Thymus (tissue), 11 donors: ENCODE measurements around the gene ZDHHC9. TPM values are rescaled to one million over a fixed set of nuclear protein-coding genes. Genes with fewer than 3 reads are reported as not detected.
A peak's percentile ranks its signal among the peaks of the same experiment; 100 is the strongest.

Experiments used
- DNase-seq, 9 donors: peaks; one replicate each; pipeline ENCODE4 v3.0.0-alpha.2; 2013; ENCODE audit warnings: low spot score in 9 of 9, low read depth in 6 of 9, missing footprints in 1 of 9
- H3K27ac ChIP-seq, 2 donors: one replicate each; pipeline ENCODE4 v1.5.1; 2013; ENCODE audit warnings: control low read depth in 1 of 2, low read depth in 1 of 2, low read length in 1 of 2, mild to moderate bottlenecking in 1 of 2, moderate library complexity in 1 of 2
- H3K27me3 ChIP-seq, 2 donors: one replicate each; pipeline ENCODE4 v1.5.1; 2013; ENCODE audit warnings: low read length in 1 of 2; ENCODE audit not compliant: control insufficient read depth in 2 of 2, insufficient read depth in 1 of 2
- H3K36me3 ChIP-seq, 2 donors: one replicate each; pipeline ENCODE4 v1.5.1; 2013; ENCODE audit warnings: low read length in 1 of 2, mild to moderate bottlenecking in 1 of 2, moderate library complexity in 1 of 2; ENCODE audit not compliant: control insufficient read depth in 2 of 2, insufficient read depth in 2 of 2
- H3K4me1 ChIP-seq, 2 donors: one replicate each; pipeline ENCODE4 v1.5.1; 2013; ENCODE audit warnings: low read length in 2 of 2; ENCODE audit not compliant: control insufficient read depth in 2 of 2, insufficient read depth in 2 of 2
- H3K4me3 ChIP-seq, 2 donors: one replicate each; pipeline ENCODE4 v1.5.1; 2013; ENCODE audit warnings: low read length in 2 of 2, control low read depth in 1 of 2, mild to moderate bottlenecking in 1 of 2
- H3K9me3 ChIP-seq, 2 donors: one replicate each; pipeline ENCODE4 v1.5.1; 2013; ENCODE audit warnings: low read length in 1 of 2, mild to moderate bottlenecking in 1 of 2; ENCODE audit not compliant: control insufficient read depth in 2 of 2, insufficient read depth in 1 of 2
- WGBS: extraction: QIAGEN DNeasy Blood & Tissue Kit; methylation state at CpG from one replicate; pipeline ENCODE4 v1.1.7; 2013; 5-methylcytosine and 5-hydroxymethylcytosine counted together
- polyA plus RNA-seq: library from polyadenylated mRNA; stranded (reverse); fragments of 200-250 nt; gene quantifications from one replicate; pipeline ENCODE4 v1.2.3, GENCODE V29; 2013
- total RNA-seq: library from RNA; stranded (reverse); fragments of 120-200 nt; gene quantifications from one replicate; pipeline ENCODE4 v1.2.4, GENCODE V29; 2013
- donor health status: healthy.

Gene ZDHHC9
- total and polyA plus RNA-seq, 2 donors = 3.5 to 4.5 TPM

- H3K36me3 ChIP-seq = peaks cover 79 to 91% of the 10 kb centered on the region in 2 donors
Measured at GRCh38 chrX:129792586-129793291, 50.9 kb downstream of the ZDHHC9 start.

DNA sequence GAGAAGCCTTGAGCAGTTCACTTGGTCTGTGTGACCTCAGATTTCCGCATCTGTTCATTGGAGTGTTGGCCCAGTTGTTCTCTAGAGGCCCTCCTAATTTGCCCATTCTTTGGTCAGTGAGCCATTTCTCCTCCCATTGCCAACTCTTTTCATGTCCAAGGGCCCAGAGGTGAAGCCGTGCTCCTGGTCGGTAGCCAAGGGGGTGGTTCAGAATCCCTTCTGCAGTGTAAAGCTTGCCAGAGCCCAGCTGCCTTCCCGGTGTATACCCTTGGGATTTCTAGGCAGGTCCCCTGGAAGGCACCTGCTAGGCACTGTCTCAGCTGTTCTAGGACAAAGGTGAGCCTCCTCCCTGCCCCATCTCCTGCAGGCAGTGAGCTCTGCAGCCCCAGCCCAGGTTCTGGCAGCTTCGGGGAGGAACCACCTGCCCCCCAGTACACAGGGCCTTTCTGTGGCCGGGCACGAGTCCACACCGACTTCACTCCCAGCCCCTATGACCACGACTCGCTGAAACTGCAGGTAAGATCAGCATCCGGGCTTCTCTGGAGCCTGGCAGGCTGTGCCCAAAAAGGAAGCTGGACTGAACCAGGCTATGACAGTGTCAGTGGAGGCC, 51.6 kb downstream of the ZDHHC9 start:
- Histone ChIP-seq H3K27ac (no peak overlapping the region), H3K9me3 (no peaks in the 10 kb centered on the region), H3K27me3 (no peaks in the 10 kb centered on the region), H3K4me1 (peaks cover 0 to 6% of the 10 kb centered on the region in 2 donors), H3K36me3 (peaks cover 82 to 91% of the 10 kb centered on the region in 2 donors), H3K4me3 (no peak overlapping the region)
- no peak for DNase-seq
- 95% methylated on average over 11 of the region's 11 CpGs for WGBS

More at GRCh38 chrX:129792586-129793291, 50.9 kb downstream of the ZDHHC9 start:
- DNase-seq = no peak
- Histone ChIP-seq H3K27me3 (no peaks in the 10 kb centered on the region), H3K27ac (no peak overlapping the region), H3K4me1 (peaks cover 0 to 3% of the 10 kb centered on the region in 2 donors), H3K9me3 (no peaks in the 10 kb centered on the region), H3K4me3 (no peak overlapping the region)
- WGBS = 96% methylated on average over 18 of the region's 18 CpGs

- H3K4me1 ChIP-seq = peaks cover 0 to 9% of the 10 kb centered on the region in 2 donors
- H3K9me3 ChIP-seq = no peaks in the 10 kb centered on the region
- H3K27me3 ChIP-seq = no peaks in the 10 kb centered on the region
- no peak overlapping the region for H3K4me3 ChIP-seq
- 96% methylated on average over 8 of the region's 8 CpGs for WGBS
- H3K36me3 ChIP-seq = peaks cover 82 to 93% of the 10 kb centered on the region in 2 donors
- no peak for DNase-seq
- no peak overlapping the region for H3K27ac ChIP-seq
Measured at GRCh38 chrX:129791336-129791735, 52.4 kb downstream of the ZDHHC9 start.

DNA sequence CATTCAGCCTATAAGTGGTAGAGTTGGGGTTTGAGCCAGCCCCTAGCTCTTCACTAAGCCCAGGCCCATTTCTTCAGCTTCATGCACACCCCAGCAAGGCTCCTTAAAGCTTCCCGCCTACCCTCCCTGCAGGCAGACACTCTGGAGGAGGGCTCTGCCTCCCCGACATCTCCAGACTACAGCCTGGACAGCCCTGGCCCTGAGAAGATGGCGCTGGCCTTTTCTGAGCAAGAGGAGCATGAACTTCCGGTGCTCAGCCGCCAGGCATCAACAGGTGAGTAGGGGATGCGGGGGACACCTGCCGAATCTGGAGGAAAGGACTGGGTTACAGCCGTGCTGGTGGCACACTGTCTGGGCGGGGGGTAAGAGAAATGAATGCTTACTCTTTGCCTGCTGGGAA, 52.9 kb downstream of the ZDHHC9 start:
- WGBS = 96% methylated on average over 9 of the region's 9 CpGs
- DNase-seq = no peak
- Histone ChIP-seq H3K4me1 (peaks cover 0 to 15% of the 10 kb centered on the region in 2 donors), H3K27ac (no peak overlapping the region), H3K9me3 (no peaks in the 10 kb centered on the region), H3K27me3 (no peaks in the 10 kb centered on the region), H3K36me3 (peaks cover 81 to 93% of the 10 kb centered on the region in 2 donors), H3K4me3 (no peak overlapping the region)

- 94% methylated on average over 3 of the region's 3 CpGs for WGBS
Measured at GRCh38 chrX:129790146-129790545, 53.5 kb downstream of the ZDHHC9 start.

GRCh38 chrX:129788527-129788926, 55.2 kb downstream of the ZDHHC9 start:
- Histone ChIP-seq H3K4me1 (peaks cover 8 to 34% of the 10 kb centered on the region in 2 donors), H3K9me3 (no peaks in the 10 kb centered on the region), H3K27me3 (no peaks in the 10 kb centered on the region), H3K4me3 (no peak overlapping the region), H3K27ac (no peak overlapping the region), H3K36me3 (peaks cover 73 to 89% of the 10 kb centered on the region in 2 donors)
- DNase-seq = no peak
- 96% methylated on average over 6 of the region's 6 CpGs for WGBS

More at GRCh38 chrX:129790146-129790545, 53.5 kb downstream of the ZDHHC9 start:
- peaks cover 79 to 93% of the 10 kb centered on the region in 2 donors for H3K36me3 ChIP-seq
- H3K9me3 ChIP-seq = no peaks in the 10 kb centered on the region
- H3K4me1 ChIP-seq = peaks cover 3 to 21% of the 10 kb centered on the region in 2 donors
- no peak overlapping the region for H3K4me3 ChIP-seq
- no peaks in the 10 kb centered on the region for H3K27me3 ChIP-seq
- no peak overlapping the region for H3K27ac ChIP-seq
- DNase-seq = no peak

DNA sequence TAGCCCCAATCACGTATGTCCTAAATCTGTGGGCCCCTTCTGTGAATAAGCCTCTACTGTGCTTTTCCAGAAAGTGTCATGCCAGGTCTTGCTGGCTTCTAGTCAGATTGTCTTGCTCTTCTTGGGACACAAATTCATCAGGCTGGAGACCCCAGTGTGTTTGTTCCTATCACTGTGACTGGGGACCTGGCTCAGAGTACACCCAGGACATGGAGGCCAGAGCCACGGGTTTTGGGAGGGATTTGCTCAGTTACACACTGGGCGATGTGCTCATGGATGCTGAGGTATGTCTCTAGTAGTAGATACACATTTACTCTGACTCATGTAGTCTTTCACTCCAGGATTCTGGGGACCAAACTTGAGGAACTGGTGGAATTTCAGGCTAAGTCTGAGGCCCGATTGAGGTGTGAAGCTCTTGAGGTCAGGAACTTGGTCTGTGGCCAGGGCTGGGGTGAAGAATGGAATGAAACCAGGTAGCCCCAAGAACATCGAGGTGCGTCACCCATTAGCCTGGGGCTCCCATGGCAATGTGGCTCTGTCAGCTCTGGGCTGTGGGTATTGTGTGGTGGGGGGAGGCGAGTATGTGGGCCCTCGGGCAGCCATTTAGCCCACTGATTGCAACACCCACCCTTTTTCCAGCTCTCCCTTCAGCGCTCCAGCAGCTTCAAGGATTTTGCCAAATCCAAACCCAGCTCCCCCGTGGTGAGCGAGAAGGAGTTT, 56.2 kb downstream of the ZDHHC9 start:
- Histone ChIP-seq H3K27me3 (no peaks in the 10 kb centered on the region), H3K4me3 (no peak overlapping the region), H3K36me3 (peaks cover 64 to 89% of the 10 kb centered on the region in 2 donors), H3K9me3 (no peaks in the 10 kb centered on the region), H3K4me1 (peaks cover 8 to 42% of the 10 kb centered on the region in 2 donors), H3K27ac (peak overlapping the region in 1 of 2 donors; percentile 18)
- 94% methylated on average over 11 of the region's 11 CpGs for WGBS
- no peak for DNase-seq

GRCh38 chrX:129786210-129786651, 57.5 kb downstream of the ZDHHC9 start:
- DNase-seq = no peak
- WGBS = 11% methylated on average over 3 of the region's 3 CpGs
- Histone ChIP-seq H3K36me3 (peaks cover 52 to 86% of the 10 kb centered on the region in 2 donors), H3K27me3 (no peaks in the 10 kb centered on the region), H3K9me3 (no peaks in the 10 kb centered on the region), H3K4me1 (peaks cover 8 to 52% of the 10 kb centered on the region in 2 donors), H3K4me3 (peak overlapping the region; percentile 19 to 33), H3K27ac (peak overlapping the region in 1 of 2 donors; percentile 31)
